H1 (cell line): Measurements from ENCODE around the gene MGST1. TPM values are rescaled to one million over a fixed set of nuclear protein-coding genes. Genes with fewer than 3 reads are reported as not detected.

Source experiments
- CTCF ChIA-PET: fragments of 300-600 bp; sonication (Branson Sonifier 250); formaldehyde crosslinking; loops from one replicate; lab custom pipeline; 2021; ENCODE audit not compliant: partially characterized antibody; lab: Charles Lee
- POLR2A ChIA-PET: fragments of 300-600 bp; sonication (Branson Sonifier 250); formaldehyde crosslinking; loops from one replicate; lab custom pipeline; 2021; ENCODE audit warnings: inconsistent platforms; ENCODE audit not compliant: partially characterized antibody; lab: Charles Lee
- DNase-seq, 2 experiments: peaks; one replicate each; pipeline versions ENCODE4 v3.0.0 to v3.0.0-alpha.2; 2010 to 2022; ENCODE audit warnings: low spot score in 2 of 2, low read depth in 1 of 2, mixed read lengths in 1 of 2
- FAIRE-seq: peaks from 2 replicates; lab custom pipeline; 2011; peaks lifted over from hg19 to GRCh38; lab: Jason Lieb, UNC
- H2AFZ ChIP-seq: 2 replicates; pipeline ENCODE4 v1.8.1; 2012; ENCODE audit warnings: low read length, inconsistent platforms
- H2AK5ac ChIP-seq: 2 replicates; pipeline ENCODE4 v1.6.1; 2013; ENCODE audit warnings: low read depth, low read length
- H2BK120ac ChIP-seq: replicated peaks from 2 replicates; pipeline ENCODE3; 2013; ENCODE audit warnings: low read depth, low read length, inconsistent platforms
- H2BK12ac ChIP-seq: 2 replicates; pipeline ENCODE4 v1.6.1; 2013; ENCODE audit warnings: low read depth, low read length
- H2BK15ac ChIP-seq: 2 replicates; pipeline ENCODE4 v1.6.1; 2013; ENCODE audit warnings: low read length
- H2BK20ac ChIP-seq: 2 replicates; pipeline ENCODE4 v1.6.1; 2013; ENCODE audit warnings: low read length
- H2BK5ac ChIP-seq: 2 replicates; pipeline ENCODE4 v1.6.1; 2013; ENCODE audit warnings: low read depth, low read length
- H3K14ac ChIP-seq: 2 replicates; pipeline ENCODE4 v1.6.1; 2013; ENCODE audit warnings: inconsistent platforms; ENCODE audit not compliant: insufficient read length
- H3K18ac ChIP-seq: 2 replicates; pipeline ENCODE4 v1.6.1; 2013; ENCODE audit warnings: low read length; ENCODE audit errors: extremely low read depth
- H3K23ac ChIP-seq: 2 replicates; pipeline ENCODE4 v1.6.1; 2013; ENCODE audit warnings: inconsistent platforms; ENCODE audit not compliant: insufficient read length
- H3K23me2 ChIP-seq: 2 replicates; pipeline ENCODE4 v1.6.1; 2013; ENCODE audit warnings: low read depth, low read length
- H3K27ac ChIP-seq: 2 replicates; pipeline ENCODE4 v1.6.1; 2011; ENCODE audit warnings: low read depth, low read length, inconsistent platforms
- H3K27me3 ChIP-seq, 4 experiments: replicated peaks in 1 of 4; 1 replicate in 1 of 4; 2 replicates in 3 of 4; pipeline versions ENCODE4 v1.6.1 to v1.8.1; 2011 to 2013; ENCODE audit warnings: low read length in 3 of 4, mild to moderate bottlenecking in 3 of 4, inconsistent platforms in 2 of 4, mixed read lengths in 2 of 4, moderate library complexity in 1 of 4; ENCODE audit not compliant: control insufficient read depth in 3 of 4, insufficient read depth in 3 of 4; ENCODE audit errors: extremely low read depth in 1 of 4
- H3K36me3 ChIP-seq, 4 experiments: 2 replicates each; pipeline versions ENCODE4 v1.6.1 to v1.8.1; 2011 to 2013; ENCODE audit warnings: mild to moderate bottlenecking in 4 of 4, low read length in 3 of 4, moderate library complexity in 2 of 4, control low read depth in 1 of 4, inconsistent platforms in 1 of 4; ENCODE audit not compliant: insufficient read depth in 4 of 4, control insufficient read depth in 2 of 4
- H3K4ac ChIP-seq: replicated peaks from 2 replicates; pipeline ENCODE3; 2013; ENCODE audit warnings: low read length, low read depth, mixed read lengths, inconsistent platforms; ENCODE audit not compliant: insufficient read length
- H3K4me1 ChIP-seq, 4 experiments: replicated peaks in 1 of 4; 1 replicate in 1 of 4; 2 replicates in 3 of 4; pipeline versions ENCODE4 v1.6.1 to v1.8.1; 2011 to 2013; ENCODE audit warnings: low read length in 3 of 4, inconsistent platforms in 2 of 4, mixed read lengths in 1 of 4; ENCODE audit not compliant: insufficient read depth in 4 of 4, control insufficient read depth in 3 of 4
- H3K4me2 ChIP-seq, 2 experiments: 2 replicates each; pipeline versions ENCODE4 v1.6.1 to v1.8.1; 2011 to 2013; ENCODE audit warnings: low read depth in 2 of 2, low read length in 2 of 2, control low read depth in 1 of 2, inconsistent platforms in 1 of 2, mild to moderate bottlenecking in 1 of 2; ENCODE audit not compliant: insufficient read depth in 1 of 2
- H3K4me3 ChIP-seq, 4 experiments: fragments of 200-600, 300-600 bp in 1 of 4; sonication (generic), shearing (Covaris generic), sonication (Bioruptor Twin) in 1 of 4; 2 replicates each; pipeline versions ENCODE4 v1.5.1 to v1.8.1; 2011 to 2016; ENCODE audit warnings: low read length in 4 of 4, low read depth in 3 of 4, control low read depth in 2 of 4, inconsistent platforms in 2 of 4, mild to moderate bottlenecking in 2 of 4, mixed read lengths in 1 of 4, moderate library complexity in 1 of 4; ENCODE audit not compliant: insufficient read depth in 2 of 4; ENCODE audit errors: extremely low read depth in 1 of 4
- H3K56ac ChIP-seq: replicated peaks from 2 replicates; pipeline ENCODE3; 2013; ENCODE audit warnings: low read depth, mild to moderate bottlenecking, mixed read lengths, low read length, inconsistent platforms; ENCODE audit not compliant: insufficient read length
- H3K79me1 ChIP-seq: 2 replicates; pipeline ENCODE4 v1.6.1; 2013; ENCODE audit warnings: low read depth, low read length, control low read depth
- H3K79me2 ChIP-seq, 2 experiments: 2 replicates each; pipeline versions ENCODE4 v1.6.1 to v1.8.1; 2012 to 2013; ENCODE audit warnings: low read length in 2 of 2, mild to moderate bottlenecking in 2 of 2, inconsistent platforms in 1 of 2; ENCODE audit not compliant: insufficient read depth in 2 of 2, control insufficient read depth in 1 of 2
- H3K9ac ChIP-seq, 4 experiments: replicated peaks in 1 of 4; 1 replicate in 1 of 4; 2 replicates in 3 of 4; pipeline versions ENCODE4 v1.6.1 to v1.8.1; 2011 to 2013; ENCODE audit warnings: low read depth in 3 of 4, low read length in 3 of 4, control low read depth in 2 of 4, mild to moderate bottlenecking in 2 of 4, moderate library complexity in 2 of 4, inconsistent platforms in 1 of 4; ENCODE audit errors: extremely low read depth in 1 of 4
- H3K9me3 ChIP-seq, 2 experiments: 2 replicates each; pipeline versions ENCODE4 v1.6.1 to v1.8.1; 2012 to 2013; ENCODE audit warnings: mild to moderate bottlenecking in 2 of 2, moderate library complexity in 2 of 2, control low read depth in 1 of 2, inconsistent platforms in 1 of 2, low read depth in 1 of 2, low read length in 1 of 2, mixed read lengths in 1 of 2; ENCODE audit not compliant: insufficient read depth in 2 of 2
- H4K20me1 ChIP-seq, 2 experiments: replicated peaks in 1 of 2; 2 replicates each; pipeline versions ENCODE3 to v1.8.1; 2011 to 2013; ENCODE audit warnings: inconsistent platforms in 2 of 2, low read length in 2 of 2, mild to moderate bottlenecking in 1 of 2; ENCODE audit not compliant: insufficient read depth in 2 of 2, control insufficient read depth in 1 of 2
- H4K5ac ChIP-seq: 2 replicates; pipeline ENCODE4 v1.6.1; 2013; ENCODE audit warnings: low read length, low read depth, mixed read lengths, inconsistent platforms; ENCODE audit not compliant: insufficient read length
- H4K8ac ChIP-seq: 2 replicates; pipeline ENCODE4 v1.8.0; 2013; ENCODE audit warnings: mild to moderate bottlenecking, moderate library complexity, low read length, inconsistent platforms; ENCODE audit not compliant: insufficient read depth; ENCODE audit errors: extremely low read depth
- H4K91ac ChIP-seq: replicated peaks from 2 replicates; pipeline ENCODE3; 2013; ENCODE audit warnings: low read length, mixed read lengths, inconsistent platforms; ENCODE audit not compliant: insufficient read length
- BACH1 ChIP-seq: IDR thresholded peaks from 2 replicates; pipeline ENCODE4 v1.6.1; 2012; ENCODE audit warnings: low read length, improper control_type of control experiment
- USF2 ChIP-seq: IDR thresholded peaks from 2 replicates; pipeline ENCODE4 v1.6.1; 2011; ENCODE audit warnings: low read length, improper control_type of control experiment
- YY1 ChIP-seq: IDR thresholded peaks from 2 replicates; pipeline ENCODE4 v1.6.1; 2011; ENCODE audit warnings: low read depth, mild to moderate bottlenecking, low read length
- WGBS, 2 experiments: shearing (Covaris generic) in 1 of 2; methylation state at CpG; one replicate each; pipeline versions ENCODE4 v1.1.6 to v1.1.7; 2013 to 2015; ENCODE audit warnings: low lambda C conversion rate in 2 of 2, mixed read lengths in 2 of 2, inconsistent platforms in 1 of 2, low coverage in 1 of 2, missing lambda C conversion rate in 1 of 2; ENCODE audit not compliant: insufficient replicate concordance in 2 of 2, insufficient coverage in 1 of 2, insufficient read length in 1 of 2; ENCODE audit errors: extremely low coverage in 1 of 2, missing lambda C conversion rate in 1 of 2; 5-methylcytosine and 5-hydroxymethylcytosine counted together
- polyA plus RNA-seq, 7 experiments: library from polyadenylated mRNA; depleted of rRNA in 3 of 7; stranded (reverse) in 5 of 7; unstranded in 2 of 7; fragments of >200 nt in 5 of 7; fragments of 200-250 nt in 2 of 7; gene quantifications; 1 replicate in 5 of 7; 2 replicates in 1 of 7; 4 replicates in 1 of 7; pipeline versions ENCODE4 v1.2.1 to v1.2.3, GENCODE V29; 2011 to 2013; ENCODE audit warnings: missing spikeins in 2 of 7, mixed read lengths in 2 of 7
- total RNA-seq: library from RNA; stranded (reverse); fragmentation: NEBNext Ultra II Directional; extraction: Animal tissue kit (Norgen Biotek cat#: 25700); gene quantifications from 2 replicates; pipeline ENCODE4 v1.2.1, GENCODE V29; 2021

Gene MGST1
- total and polyA plus RNA-seq, 2 of the 8 experiments (the other 6 are each of a cell fraction or from before 2014, with no cell fraction given), result 442 to 478 TPM

GRCh38 chr12:16349131-16349460, 1.7 kb downstream of the MGST1 start:
- Histone ChIP-seq H4K8ac (no peak overlapping the region), H3K79me2 (peaks cover 22 to 74% of the 10 kb centered on the region in 2 experiments), H2AFZ (no peak overlapping the region), H3K4me1 (peaks cover 2 to 7% (median 7%) of the 10 kb centered on the region in 4 experiments; a peak in 5 of 7 replicates), H2AK5ac (no peak overlapping the region), H3K56ac (peak overlapping the region; percentile 26), H3K4me3 (peak overlapping the region; percentile 72 to 97 (median 90)), H3K23ac (no peak overlapping the region), H3K4ac (no peak overlapping the region), H2BK12ac (no peak overlapping the region), H3K18ac (no peak overlapping the region), H3K27me3 (no peaks in the 10 kb centered on the region), H4K91ac (peak overlapping the region; percentile 15), H3K9ac (peak overlapping the region; percentile 57 to 93 (median 72)), H3K27ac (peak overlapping the region; percentile 25; the same call in 1 of the 2 replicates), H4K5ac (no peak overlapping the region), H3K14ac (no peak overlapping the region), H3K36me3 (peaks cover 0 to 26% (median 7%) of the 10 kb centered on the region in 4 experiments; a peak in 5 of 8 replicates), H3K79me1 (no peaks in the 10 kb centered on the region; the same call in 1 of the 2 replicates), H2BK15ac (no peak overlapping the region), H2BK5ac (peak overlapping the region; percentile 87), H3K4me2 (peak overlapping the region; percentile 84 to 99), H4K20me1 (peaks cover 4 to 16% of the 10 kb centered on the region in 2 experiments), H2BK120ac (no peak overlapping the region), H3K23me2 (peaks cover 10% of the 10 kb centered on the region; the same call in 1 of the 2 replicates), H2BK20ac (no peak overlapping the region), H3K9me3 (no peaks in the 10 kb centered on the region)
- ChIA-PET POLR2A (interaction anchor here (0.9 to 1.1 kb wide), 2 partner anchors 17 to 236 kb away, joined by 3 to 5 read pairs; no protein-coding TSS in a partner anchor), CTCF (interaction anchor here (3.3 kb wide), 1 partner anchor 12 kb away, joined by 21 read pairs; no protein-coding TSS in a partner anchor)
- 10% methylated on average over 3 of the region's 3 CpGs; no CpG with 5 or more reads in 1 of the 2 experiments for WGBS, 2 experiments
- TF ChIP-seq BACH1 (no peak), YY1 (no peak), USF2 (no peak)
- DNase-seq (no peak), FAIRE-seq (no peak)
